ENCODE measurements around the gene SMG6. TPM values are rescaled to one million over a fixed set of nuclear protein-coding genes. Genes with fewer than 3 reads are reported as not detected.

SMG6 gene
- total RNA-seq, 2 donors from 2014 or later: 48.3 to 51.6 TPM

GRCh38 chr17:2090804-2091534 lies 212.6 kb downstream of the SMG6 start:
- no peak for DNase-seq
- no peak for ATAC-seq
- Mint-ChIP-seq H3K4me1 (peaks cover 46% of the 10 kb centered on the region), H3K36me3 (ENCODE audit: low read depth) (peaks cover 10% of the 10 kb centered on the region), H3K27me3 (no peaks in the 10 kb centered on the region), H3K4me3 (peak overlapping the region; percentile 31), H3K27ac (peak overlapping the region; percentile 99)
- H3K9me3 ChIP-seq (ENCODE audit: control insufficient read depth, low read length, poor library complexity, severe bottlenecking): no peaks in the 10 kb centered on the region

GRCh38 chr17:2090210-2090641 lies 213.4 kb downstream of the SMG6 start:
- peak; percentile 36 for ATAC-seq
- H3K36me3 Mint-ChIP-seq (ENCODE audit: low read depth): peaks cover 10% of the 10 kb centered on the region
- DNase-seq: no peak

GRCh38 chr17:2089021-2089422 lies 214.6 kb downstream of the SMG6 start:
- peaks cover 53% of the 10 kb centered on the region for H3K4me1 Mint-ChIP-seq
- ATAC-seq (peak; percentile 34), DNase-seq (no peak)
- H3K27ac Mint-ChIP-seq: peak overlapping the region; percentile 99
- no peaks in the 10 kb centered on the region for H3K27me3 Mint-ChIP-seq
- peaks cover 15% of the 10 kb centered on the region for H3K36me3 Mint-ChIP-seq (ENCODE audit: low read depth)
- no peaks in the 10 kb centered on the region for H3K9me3 ChIP-seq (ENCODE audit: control insufficient read depth, low read length, poor library complexity, severe bottlenecking)
- H3K4me3 Mint-ChIP-seq: peak overlapping the region; percentile 100

More at GRCh38 chr17:2090210-2090641, 213.4 kb downstream of the SMG6 start:
- H3K9me3 ChIP-seq (ENCODE audit: control insufficient read depth, low read length, poor library complexity, severe bottlenecking): no peaks in the 10 kb centered on the region
- H3K27ac Mint-ChIP-seq: peak overlapping the region; percentile 99
- H3K4me3 Mint-ChIP-seq: peak overlapping the region; percentile 100
- no peaks in the 10 kb centered on the region for H3K27me3 Mint-ChIP-seq
- H3K4me1 Mint-ChIP-seq: peaks cover 46% of the 10 kb centered on the region

GRCh38 chr17:2087597-2088211 lies 215.9 kb downstream of the SMG6 start:
- H3K4me1 Mint-ChIP-seq: peaks cover 53% of the 10 kb centered on the region

GRCh38 chr17:2086306-2086705 lies 217.3 kb downstream of the SMG6 start:
- ATAC-seq (no peak), DNase-seq (no peak)
- Mint-ChIP-seq H3K4me3 (no peak overlapping the region), H3K4me1 (peaks cover 53% of the 10 kb centered on the region), H3K27ac (peak overlapping the region; percentile 99), H3K36me3 (ENCODE audit: low read depth) (peaks cover 16% of the 10 kb centered on the region), H3K27me3 (no peaks in the 10 kb centered on the region)
- no peaks in the 10 kb centered on the region for H3K9me3 ChIP-seq (ENCODE audit: control insufficient read depth, low read length, poor library complexity, severe bottlenecking)

More at GRCh38 chr17:2087597-2088211, 215.9 kb downstream of the SMG6 start:
- peaks cover 12% of the 10 kb centered on the region for H3K36me3 Mint-ChIP-seq (ENCODE audit: low read depth)
- no peaks in the 10 kb centered on the region for H3K27me3 Mint-ChIP-seq
- H3K27ac Mint-ChIP-seq: peak overlapping the region; percentile 99
- no peak for DNase-seq
- ATAC-seq: peak; percentile 66
- H3K4me3 Mint-ChIP-seq: peak overlapping the region; percentile 85
- no peaks in the 10 kb centered on the region for H3K9me3 ChIP-seq (ENCODE audit: control insufficient read depth, low read length, poor library complexity, severe bottlenecking)

GRCh38 chr17:2085648-2085949 lies 218.0 kb downstream of the SMG6 start:
- H3K36me3 Mint-ChIP-seq (ENCODE audit: low read depth): peaks cover 16% of the 10 kb centered on the region
- ATAC-seq (no peak), DNase-seq (no peak)
- peaks cover 49% of the 10 kb centered on the region for H3K4me1 Mint-ChIP-seq
- H3K9me3 ChIP-seq (ENCODE audit: control insufficient read depth, low read length, poor library complexity, severe bottlenecking): no peaks in the 10 kb centered on the region
- no peaks in the 10 kb centered on the region for H3K27me3 Mint-ChIP-seq
- H3K27ac Mint-ChIP-seq: no peak overlapping the region
- H3K4me3 Mint-ChIP-seq: no peak overlapping the region

- Mint-ChIP-seq H3K27me3 (no peaks in the 10 kb centered on the region), H3K27ac (no peak overlapping the region), H3K4me1 (peaks cover 46% of the 10 kb centered on the region), H3K4me3 (peak overlapping the region; percentile 9), H3K36me3 (ENCODE audit: low read depth) (peaks cover 16% of the 10 kb centered on the region)
- H3K9me3 ChIP-seq (ENCODE audit: control insufficient read depth, low read length, poor library complexity, severe bottlenecking): no peaks in the 10 kb centered on the region
- no peak for DNase-seq
- ATAC-seq: no peak
These were observed 218.6 kb downstream of the SMG6 start for GRCh38 chr17:2084766-2085647.

- ATAC-seq (no peak), DNase-seq (no peak)
- no peaks in the 10 kb centered on the region for H3K9me3 ChIP-seq (ENCODE audit: control insufficient read depth, low read length, poor library complexity, severe bottlenecking)
- Mint-ChIP-seq H3K27me3 (no peaks in the 10 kb centered on the region), H3K4me1 (peaks cover 38% of the 10 kb centered on the region), H3K27ac (peak overlapping the region; percentile 74), H3K36me3 (ENCODE audit: low read depth) (peaks cover 18% of the 10 kb centered on the region), H3K4me3 (no peak overlapping the region)
These were observed 219.4 kb downstream of the SMG6 start for GRCh38 chr17:2084036-2084765.

GRCh38 chr17:2083613-2084035 lies 220.0 kb downstream of the SMG6 start:
- ATAC-seq (peak; percentile 26), DNase-seq (no peak)
- H3K9me3 ChIP-seq (ENCODE audit: control insufficient read depth, low read length, poor library complexity, severe bottlenecking): no peaks in the 10 kb centered on the region
- Mint-ChIP-seq H3K4me3 (no peak overlapping the region), H3K27ac (peak overlapping the region; percentile 74), H3K27me3 (no peaks in the 10 kb centered on the region), H3K36me3 (ENCODE audit: low read depth) (peaks cover 22% of the 10 kb centered on the region), H3K4me1 (peaks cover 35% of the 10 kb centered on the region)

GRCh38 chr17:2082003-2082781 lies 221.4 kb downstream of the SMG6 start:
- ATAC-seq (no peak), DNase-seq (no peak)
- Mint-ChIP-seq H3K4me1 (peaks cover 22% of the 10 kb centered on the region), H3K36me3 (ENCODE audit: low read depth) (peaks cover 24% of the 10 kb centered on the region), H3K27me3 (no peaks in the 10 kb centered on the region), H3K27ac (peak overlapping the region; percentile 86), H3K4me3 (no peak overlapping the region)
- no peaks in the 10 kb centered on the region for H3K9me3 ChIP-seq (ENCODE audit: control insufficient read depth, low read length, poor library complexity, severe bottlenecking)

- H3K4me1 Mint-ChIP-seq: peaks cover 16% of the 10 kb centered on the region
- no peak for ATAC-seq
- no peaks in the 10 kb centered on the region for H3K9me3 ChIP-seq (ENCODE audit: control insufficient read depth, low read length, poor library complexity, severe bottlenecking)
- H3K4me3 Mint-ChIP-seq: no peak overlapping the region
- peaks cover 26% of the 10 kb centered on the region for H3K36me3 Mint-ChIP-seq (ENCODE audit: low read depth)
- peak overlapping the region; percentile 86 for H3K27ac Mint-ChIP-seq
- H3K27me3 Mint-ChIP-seq: no peaks in the 10 kb centered on the region
- DNase-seq: no peak
These were observed 222.0 kb downstream of the SMG6 start for GRCh38 chr17:2081564-2081963.

GRCh38 chr17:2077040-2077439 lies 226.5 kb downstream of the SMG6 start:
- H3K27me3 Mint-ChIP-seq: no peaks in the 10 kb centered on the region
- H3K27ac Mint-ChIP-seq: no peak overlapping the region

More at GRCh38 chr17:2077040-2077439, 226.5 kb downstream of the SMG6 start:
- DNase-seq (no peak), ATAC-seq (no peak)
- H3K4me3 Mint-ChIP-seq: no peak overlapping the region
- no peaks in the 10 kb centered on the region for H3K9me3 ChIP-seq (ENCODE audit: control insufficient read depth, low read length, poor library complexity, severe bottlenecking)
- peaks cover 22% of the 10 kb centered on the region for H3K36me3 Mint-ChIP-seq (ENCODE audit: low read depth)
- peaks cover 8% of the 10 kb centered on the region for H3K4me1 Mint-ChIP-seq

Measured in T-helper 17 cell (primary cell).